ENCODE data around the gene IL2.

The IL2 gene

GRCh38 chr4:122456231-122457116 is at the start of gene IL2:
Gene IL2, minus strand, starts transcription at chr4:122456725. Its CDS starts 285 bp downstream, at chr4:122456440.
- no peak for DNase-seq

GRCh38 chr4:122503214-122503613 is 46.7 kb upstream of the IL2 start:
- no peak for DNase-seq

GRCh38 chr4:122500852-122501501 is 44.5 kb upstream of the IL2 start:
- DNase-seq: no peak

GRCh38 chr4:122489061-122489460 is 32.5 kb upstream of the IL2 start:
- no peak for DNase-seq

- no peak for DNase-seq
These were observed 27.0 kb upstream of the IL2 start for GRCh38 chr4:122483481-122483880.

GRCh38 chr4:122481766-122482405 is 25.4 kb upstream of the IL2 start:
- no peak for DNase-seq

DNA sequence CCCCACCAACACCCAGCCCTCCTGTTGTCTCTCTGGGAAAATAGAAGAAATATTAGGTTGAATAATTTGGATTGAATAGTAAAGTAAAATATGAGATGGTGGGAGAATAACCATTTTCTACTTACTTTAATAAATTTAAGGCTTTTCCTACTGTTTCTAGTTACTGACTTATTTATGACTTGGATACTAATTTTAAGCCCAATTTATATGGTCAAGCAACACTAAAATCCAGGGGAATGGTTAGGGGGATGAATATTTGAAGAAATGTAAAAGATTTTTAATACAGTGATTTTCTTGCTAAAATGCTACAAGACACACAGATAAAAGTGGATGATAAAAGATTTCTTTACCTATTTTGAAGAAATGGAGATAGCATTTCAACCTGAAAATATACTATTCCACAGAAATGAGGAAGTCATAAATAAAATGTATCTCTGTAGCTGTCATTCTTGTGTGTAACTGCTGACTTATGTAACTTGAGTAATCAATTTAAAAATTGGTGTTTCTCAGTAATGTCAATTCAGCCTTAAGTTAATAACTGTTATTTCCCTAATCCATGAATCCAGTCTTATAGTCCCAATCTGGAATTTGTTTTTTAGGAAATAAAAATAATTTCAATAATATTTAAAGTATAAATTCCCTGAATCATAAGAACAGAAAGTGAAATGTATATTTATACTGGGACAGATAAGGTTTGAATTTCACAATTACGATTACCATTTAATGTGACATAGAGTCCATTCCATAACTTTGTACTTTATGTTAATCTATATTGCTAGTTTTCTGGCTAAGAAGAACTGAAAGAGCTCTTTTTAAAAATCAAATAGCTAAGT is 24.3 kb upstream of the IL2 start:
- no peak for DNase-seq

DNA sequence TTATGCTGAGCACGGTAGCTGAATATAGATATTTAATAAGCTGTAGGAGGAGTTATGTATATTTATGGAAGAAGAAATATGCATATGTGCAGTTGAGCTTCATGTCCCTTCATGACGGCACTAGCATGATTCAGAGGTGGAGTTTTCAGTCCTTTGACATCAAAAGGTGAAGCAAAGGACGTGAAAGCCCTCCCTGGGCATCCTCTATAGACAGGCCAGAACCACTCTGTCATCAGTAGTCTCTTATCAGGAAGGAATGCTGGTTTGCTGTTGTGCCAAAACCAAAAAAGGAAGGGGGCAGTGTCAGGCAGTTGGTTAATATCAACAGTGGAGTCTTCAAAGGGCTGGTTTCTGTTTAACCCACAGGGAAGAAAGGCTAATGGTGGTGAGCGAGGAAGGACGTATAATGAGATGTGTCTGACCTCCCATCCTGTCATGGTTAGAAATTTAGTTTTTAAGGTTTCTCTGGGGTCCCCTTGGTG is 23.5 kb upstream of the IL2 start:
- DNase-seq: no peak

DNA sequence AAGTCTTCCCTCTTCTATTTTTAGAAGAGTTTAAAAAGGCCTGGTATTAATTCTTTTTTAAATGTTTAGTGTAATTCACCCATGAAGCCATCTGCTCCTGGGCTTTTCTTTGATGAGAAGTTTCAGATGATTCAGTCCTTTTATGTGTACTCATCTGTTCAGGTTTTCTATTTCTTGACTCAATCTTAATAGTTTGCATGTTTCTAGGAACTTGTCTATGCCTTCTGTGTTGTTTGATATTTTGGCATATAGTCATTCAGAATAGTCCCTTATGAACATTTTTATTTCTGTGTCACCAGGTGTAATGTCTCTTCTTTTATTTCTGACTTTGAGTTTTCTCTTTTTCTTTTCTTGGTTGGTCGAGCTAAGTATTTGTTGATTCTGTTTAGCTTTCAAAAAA is 20.2 kb upstream of the IL2 start:
- DNase-seq: no peak

DNA sequence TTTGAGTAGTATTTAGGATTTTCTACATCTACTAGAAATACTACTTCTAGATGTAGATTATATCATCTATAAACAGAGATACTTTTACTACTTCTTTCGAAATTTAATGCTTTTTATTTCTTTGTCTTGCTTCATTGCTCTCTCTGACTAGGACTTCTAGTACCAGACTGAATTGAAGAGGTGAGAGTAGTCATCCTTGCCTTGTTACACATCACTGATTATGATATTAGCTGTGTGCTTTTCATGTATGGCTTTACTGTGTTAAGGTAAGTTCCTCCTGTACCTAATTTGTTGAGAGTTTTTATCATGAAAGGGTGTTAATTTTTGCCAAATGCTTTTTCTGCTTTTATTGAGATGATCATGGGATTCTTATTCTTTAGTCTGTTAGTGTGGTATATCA is 19.6 kb upstream of the IL2 start:
- DNase-seq: no peak

GRCh38 chr4:122475233-122475632 is 18.7 kb upstream of the IL2 start:
- DNase-seq: no peak

DNA sequence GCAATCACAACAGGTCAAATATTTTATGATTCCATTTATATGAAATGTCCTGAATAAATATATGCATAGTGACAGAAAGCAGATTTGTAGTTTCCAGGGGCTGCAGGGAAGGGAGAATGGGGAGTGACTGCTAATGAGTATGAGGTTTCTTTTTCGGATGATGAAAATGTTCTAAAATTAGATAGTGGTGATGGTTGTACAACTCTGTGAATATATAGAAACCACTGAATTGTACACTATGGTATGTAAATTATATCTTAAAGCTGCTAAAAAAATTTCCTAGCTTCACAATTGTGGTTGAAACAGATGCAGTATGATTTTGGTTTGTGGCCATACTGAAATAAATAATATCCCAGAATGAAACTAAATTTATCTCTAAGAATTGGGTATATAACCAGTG is 12.9 kb upstream of the IL2 start:
- no peak for DNase-seq

- no peak for DNase-seq
These were observed 2.1 kb upstream of the IL2 start for GRCh38 chr4:122458625-122459024.

DNA sequence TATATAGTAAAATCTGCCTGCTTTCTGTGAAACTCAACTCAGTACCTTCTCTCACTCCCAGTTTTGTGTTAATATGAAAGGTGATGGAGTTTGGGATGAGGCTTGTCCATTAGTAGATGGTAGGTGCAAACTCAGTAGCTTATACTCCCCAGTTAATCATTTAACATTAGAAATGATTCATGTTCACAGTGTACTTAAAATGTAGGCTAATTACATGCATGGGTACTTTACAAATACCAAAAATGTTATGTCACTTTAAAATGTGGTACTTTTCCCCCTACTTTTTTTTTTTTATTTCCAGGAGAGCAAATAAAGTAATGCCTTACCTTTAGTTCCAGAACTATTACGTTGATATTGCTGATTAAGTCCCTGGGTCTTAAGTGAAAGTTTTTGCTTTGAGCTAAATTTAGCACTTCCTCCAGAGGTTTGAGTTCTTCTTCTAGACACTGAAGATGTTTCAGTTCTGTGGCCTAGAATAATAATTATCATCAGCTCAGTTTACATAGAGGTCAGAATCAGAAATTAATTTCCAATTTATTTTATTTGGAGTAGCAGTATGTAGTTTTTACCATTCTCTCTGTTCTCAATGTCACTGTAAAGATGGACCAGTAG is 3.0 kb downstream of the IL2 start:
- no peak for DNase-seq

GRCh38 chr4:122450847-122451246 is 5.7 kb downstream of the IL2 start:
- peak in 1 of 4 experiments; percentile 1 for DNase-seq

DNA sequence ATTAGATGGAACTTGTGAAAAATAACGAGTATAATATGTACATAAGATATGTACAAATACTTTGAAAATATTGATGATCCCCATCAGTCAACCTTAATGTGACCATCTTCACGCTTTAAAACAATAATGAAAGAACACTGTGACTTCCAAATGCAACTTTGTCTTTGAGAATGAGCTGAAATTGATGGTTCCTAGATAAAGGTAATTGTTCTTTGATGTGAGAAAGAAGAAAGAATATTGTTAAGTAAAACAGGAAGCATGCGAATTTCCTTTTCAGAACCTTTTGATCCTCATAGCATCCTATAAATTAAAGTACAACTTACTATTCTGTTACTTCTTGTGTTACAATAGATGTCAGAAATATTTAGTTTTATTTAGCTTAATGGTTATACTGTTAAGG is 22.2 kb downstream of the IL2 start:
- DNase-seq: no peak

- DNase-seq: no peak
These were observed 25.2 kb downstream of the IL2 start for GRCh38 chr4:122431351-122431750.

GRCh38 chr4:122423246-122423645 is 33.3 kb downstream of the IL2 start:
- DNase-seq: no peak

GRCh38 chr4:122412547-122412946 is 44.0 kb downstream of the IL2 start:
- no peak for DNase-seq

- no peak for DNase-seq
These were observed 52.7 kb downstream of the IL2 start for GRCh38 chr4:122403861-122404260.
